Muscle of back (tissue), 11 donors: ENCODE measurements around the gene TYK2. TPM values are rescaled to one million over a fixed set of nuclear protein-coding genes. Genes with fewer than 3 reads are reported as not detected.

Experiments used
- DNase-seq, 3 donors: peaks; one replicate each; pipeline versions ENCODE4 v3.0.0 to v3.0.0-alpha.2; 2013
- polyA plus RNA-seq, 10 donors: library from polyadenylated mRNA; unstranded; fragments of 120-200 nt; gene quantifications; one replicate each; pipeline ENCODE4 v1.2.1, GENCODE V29; 2013; ENCODE audit not compliant: insufficient read length in 10 of 10

TYK2 gene
- polyA plus RNA-seq, 10 donors: 49.2 to 99.2 (median 62.8) TPM

GRCh38 chr19:10335352-10335985 lies 44.9 kb downstream of the TYK2 start:
- DNase-seq: no peak

- peak; percentile 78 to 92 (median 85) for DNase-seq
These were observed 45.6 kb downstream of the TYK2 start for GRCh38 chr19:10334588-10335351.

GRCh38 chr19:10333758-10334587 lies 46.4 kb downstream of the TYK2 start:
- no peak for DNase-seq

DNA sequence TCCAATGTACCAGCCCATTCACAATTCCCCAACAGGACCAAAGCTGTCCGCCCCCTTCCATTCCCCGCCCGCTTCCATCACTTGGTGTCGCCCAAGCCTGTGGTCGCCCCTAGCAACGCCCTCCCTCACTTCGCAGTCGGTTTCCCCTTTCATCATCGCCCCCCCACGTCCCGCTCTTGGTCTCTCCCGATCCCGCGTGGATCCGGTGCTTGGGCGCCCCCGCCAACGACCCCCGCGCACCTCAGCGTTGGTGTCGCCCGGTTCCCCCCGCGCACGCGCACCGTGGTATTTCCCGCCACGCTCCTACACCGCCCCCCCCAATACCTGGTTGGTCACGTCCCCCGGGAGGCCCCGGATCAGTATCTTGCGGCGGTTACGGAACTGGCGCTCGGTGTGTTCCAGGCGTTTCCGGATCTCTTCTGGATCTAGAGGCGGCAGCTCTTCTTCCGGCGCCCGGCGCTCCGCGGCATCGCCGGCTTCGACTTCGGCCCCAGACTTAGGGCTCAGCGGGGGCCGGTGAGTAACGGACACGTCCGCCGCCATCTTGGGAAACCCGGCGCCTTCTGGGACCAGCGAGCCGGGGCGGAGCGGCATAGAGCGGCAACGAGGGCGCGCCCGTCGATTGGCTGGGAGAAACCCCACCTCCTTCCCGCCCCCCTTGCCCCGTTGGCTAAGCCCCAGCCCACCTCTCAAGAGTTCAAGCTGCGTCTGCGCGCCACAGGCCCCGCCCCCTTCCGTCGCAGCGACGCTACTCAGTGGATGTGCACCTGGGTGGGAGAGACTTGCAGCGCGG lies 47.2 kb downstream of the TYK2 start, which contains the start of gene RAVER1:
RAVER1 (minus strand) TSS at position 565 of the 793 bp plus-strand sequence; CDS start at position 543, 22 bp downstream.
- peak; percentile 98 to 99 (median 98) for DNase-seq

- no peak for DNase-seq
These were observed 48.0 kb downstream of the TYK2 start for GRCh38 chr19:10332158-10332964.

DNA sequence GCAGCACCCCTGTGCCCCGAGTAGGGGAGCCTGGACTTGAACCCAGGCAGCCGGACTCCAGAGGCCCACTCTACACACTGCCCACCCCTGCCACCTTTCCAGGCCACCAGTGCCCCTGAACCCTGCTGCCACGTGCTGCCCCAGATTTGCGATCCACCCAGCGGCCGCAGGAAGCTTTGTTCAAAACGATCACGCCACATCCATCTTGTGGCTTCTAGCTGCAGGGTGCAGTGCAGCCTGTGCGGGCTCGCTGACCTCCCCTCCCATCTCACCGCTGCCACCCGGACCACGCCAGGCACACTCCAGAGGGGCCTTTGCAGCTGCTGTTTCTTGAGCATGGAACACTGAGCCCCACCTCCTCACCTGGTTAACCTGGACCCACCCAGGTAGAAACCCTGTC lies 50.8 kb downstream of the TYK2 start:
- DNase-seq: no peak

GRCh38 chr19:10328558-10329429 lies 51.6 kb downstream of the TYK2 start:
- no peak for DNase-seq

DNA sequence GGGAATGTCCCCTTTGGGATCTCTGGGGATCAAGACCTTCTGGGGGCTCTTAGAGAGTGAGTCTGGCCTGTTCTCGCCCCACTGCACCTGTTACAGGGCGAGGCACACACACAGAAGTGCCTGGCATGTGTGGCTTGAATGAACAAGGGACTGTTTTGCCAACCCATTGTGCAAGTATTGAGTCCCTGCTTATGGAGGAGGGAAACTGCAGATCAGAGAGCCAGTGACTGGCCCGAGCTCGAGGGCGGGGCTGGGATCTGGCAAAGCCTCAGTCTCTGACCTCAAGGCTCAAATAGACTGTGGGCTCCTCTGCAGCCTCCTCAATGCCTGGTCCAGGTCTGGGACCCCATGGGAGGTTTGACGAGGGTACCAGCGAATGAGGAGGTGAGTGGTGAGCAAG lies 52.6 kb downstream of the TYK2 start:
- no peak for DNase-seq

DNA sequence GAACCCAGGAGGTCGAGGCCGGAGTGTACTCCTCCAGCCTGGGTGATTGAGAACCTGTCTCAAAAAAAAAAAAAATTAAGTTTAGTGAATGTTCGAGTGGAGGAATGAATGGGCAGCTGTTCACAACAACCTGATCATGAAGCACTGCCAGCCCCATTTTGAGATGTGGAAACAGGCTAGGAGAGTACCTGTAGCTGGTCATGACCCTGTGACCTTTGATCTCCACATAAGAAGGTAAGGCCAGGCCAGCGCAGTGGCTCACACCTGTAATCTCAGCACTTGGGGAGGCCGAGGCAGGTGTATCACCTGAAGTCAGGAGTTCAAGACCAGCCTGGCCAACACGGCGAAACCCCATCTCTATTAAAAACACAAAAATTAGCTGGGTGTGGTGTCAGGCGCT lies 54.6 kb downstream of the TYK2 start:
- no peak for DNase-seq

- no peak for DNase-seq
These were observed 58.2 kb downstream of the TYK2 start for GRCh38 chr19:10321874-10322835.

DNA sequence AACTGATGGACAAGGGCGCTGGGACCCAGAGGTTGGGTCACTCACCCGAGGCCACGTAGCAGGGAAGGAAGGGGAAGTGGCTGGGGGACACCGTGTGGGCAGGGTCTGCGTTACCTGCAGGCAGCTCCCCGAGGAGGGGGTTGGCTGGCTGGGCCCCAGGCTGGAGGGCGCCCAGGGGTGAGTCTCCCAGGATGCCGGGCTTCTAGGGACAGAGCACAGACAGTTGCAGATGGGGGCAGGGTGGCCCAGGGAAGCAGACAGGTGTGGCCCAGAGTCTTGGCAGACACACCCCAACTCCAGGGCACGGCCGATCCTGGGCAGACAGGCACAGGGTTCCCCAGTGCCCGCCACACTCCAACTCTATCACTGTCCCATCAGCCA lies 59.0 kb downstream of the TYK2 start:
- DNase-seq: no peak

GRCh38 chr19:10320602-10321416 lies 59.6 kb downstream of the TYK2 start:
- DNase-seq: no peak

- DNase-seq: no peak
These were observed 61.3 kb downstream of the TYK2 start for GRCh38 chr19:10318807-10319682.

DNA sequence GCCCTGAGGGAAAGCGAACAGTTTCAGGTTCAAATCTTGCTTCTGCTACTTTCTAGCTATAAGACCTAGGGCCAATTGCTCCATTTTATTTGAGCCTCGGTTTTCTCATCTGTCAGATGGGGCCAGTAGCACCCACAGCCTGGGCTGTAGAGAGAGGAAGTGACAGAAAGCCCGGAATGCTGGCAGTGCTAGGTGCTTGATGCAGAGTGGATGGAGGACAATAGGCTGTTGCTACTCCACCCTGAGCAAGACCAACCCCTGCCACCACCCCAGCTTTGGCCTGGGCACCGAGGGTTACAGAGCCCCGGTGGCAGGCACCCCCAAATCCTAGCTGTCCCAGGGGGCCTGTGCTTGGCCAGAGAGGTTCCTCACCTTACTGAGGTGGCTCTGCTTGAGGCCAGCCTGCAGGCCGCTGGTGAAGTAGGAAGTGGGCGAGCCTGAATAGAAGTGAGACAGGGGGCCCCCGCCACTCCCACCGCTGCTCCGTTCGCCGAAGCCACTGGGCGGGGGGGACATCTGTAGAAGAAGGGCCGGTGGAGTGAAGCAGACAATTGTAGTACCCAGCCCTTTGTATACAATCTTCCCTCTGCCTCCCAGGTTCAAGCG lies 62.4 kb downstream of the TYK2 start:
- DNase-seq: no peak

DNA sequence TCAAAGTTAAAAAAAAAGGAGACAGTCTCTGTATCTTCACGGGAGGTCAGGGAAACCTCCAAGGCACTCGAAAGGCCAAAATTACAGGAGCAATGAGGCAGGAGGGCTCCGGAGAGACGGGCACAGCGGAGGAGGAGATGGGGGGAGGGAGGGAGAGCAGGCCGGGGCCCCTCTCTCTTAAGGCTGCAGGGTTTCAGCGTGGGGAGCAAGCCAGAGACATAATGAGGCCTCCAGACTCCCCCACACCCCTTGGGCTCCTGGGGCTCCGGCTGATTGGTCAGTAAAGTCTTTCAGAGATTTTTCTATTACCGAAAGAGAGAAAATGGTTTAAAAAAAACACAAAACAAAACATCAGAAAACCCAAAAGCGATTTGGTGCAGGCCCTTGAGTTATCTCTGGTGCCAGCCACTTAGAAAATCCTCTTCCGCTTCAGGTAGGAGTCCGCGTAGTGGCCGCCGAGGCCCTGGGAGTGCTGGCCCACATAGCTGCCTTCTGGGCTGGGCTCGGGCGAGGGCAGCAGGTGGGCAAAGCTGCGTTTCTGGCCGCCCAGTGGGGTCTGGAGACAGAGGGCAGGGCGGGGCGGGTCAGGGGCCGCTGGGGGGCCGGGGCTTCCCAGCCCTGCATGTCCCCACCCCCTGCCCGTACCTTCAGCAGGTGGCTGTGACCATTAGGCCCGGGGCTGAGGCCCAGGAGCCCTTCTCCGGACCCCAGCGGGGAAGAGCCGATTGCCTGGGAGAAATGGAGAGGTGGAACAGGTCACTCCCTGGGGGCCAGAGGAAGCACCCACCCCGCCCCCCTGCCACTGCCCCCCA lies 63.1 kb downstream of the TYK2 start:
- no peak for DNase-seq
